Effector memory CD8-positive, alpha-beta T cell (primary cell): ENCODE results near the gene TMEM187.

Source experiments
- ATAC-seq: fragments of 150-1000 bp; cut with Tn5 transposase; replicated peaks from 2 replicates; pipeline ENCODE4 v1.10.0; 2021; ENCODE audit warnings: mild to moderate bottlenecking, moderate library complexity
- DNase-seq, 3 experiments: peaks; one replicate each; pipeline ENCODE4 v3.0.0; 2021
- H3K27ac Mint-ChIP-seq, 2 donors: one replicate each; pipeline ENCODE4 v1.8.0; 2022; ENCODE audit warnings: mild to moderate bottlenecking in 2 of 2, mixed read lengths in 2 of 2, moderate library complexity in 2 of 2
- H3K27me3 Mint-ChIP-seq, 2 donors: one replicate each; pipeline ENCODE4 v1.8.0; 2022; ENCODE audit warnings: mixed read lengths in 2 of 2
- H3K36me3 Mint-ChIP-seq: one replicate; pipeline ENCODE4 v1.8.0; 2022; ENCODE audit warnings: mild to moderate bottlenecking, moderate library complexity, mixed read lengths; ENCODE audit not compliant: insufficient read depth
- H3K4me1 Mint-ChIP-seq, 2 donors: one replicate each; pipeline ENCODE4 v1.8.0; 2022; ENCODE audit warnings: low read depth in 2 of 2, mixed read lengths in 2 of 2
- H3K4me3 Mint-ChIP-seq, 2 donors: one replicate each; pipeline ENCODE4 v1.8.0; 2022; ENCODE audit warnings: mild to moderate bottlenecking in 2 of 2, mixed read lengths in 2 of 2, moderate library complexity in 2 of 2
- H3K9me3 Mint-ChIP-seq, 2 donors: one replicate each; pipeline ENCODE4 v1.8.0; 2022; ENCODE audit warnings: mixed read lengths in 2 of 2

Gene TMEM187

GRCh38 chrX:153995504-153995903, 22.9 kb downstream of the TMEM187 start:
- no peak overlapping the region for H3K27ac Mint-ChIP-seq
- peaks cover 2 to 4% of the 10 kb centered on the region in 2 donors for H3K4me1 Mint-ChIP-seq
- ATAC-seq, result no peak
- H3K27me3 Mint-ChIP-seq, result no peaks in the 10 kb centered on the region
- H3K36me3 Mint-ChIP-seq, result no peaks in the 10 kb centered on the region
- H3K4me3 Mint-ChIP-seq, result no peak overlapping the region
- DNase-seq, result no peak
- H3K9me3 Mint-ChIP-seq, result no peaks in the 10 kb centered on the region

GRCh38 chrX:153999359-154000037, 26.9 kb downstream of the TMEM187 start:
- Mint-ChIP-seq H3K4me1 (peaks cover 11 to 18% of the 10 kb centered on the region in 2 donors), H3K9me3 (no peaks in the 10 kb centered on the region), H3K4me3 (no peak overlapping the region), H3K27me3 (no peaks in the 10 kb centered on the region), H3K36me3 (peaks cover 2% of the 10 kb centered on the region), H3K27ac (no peak overlapping the region)
- ATAC-seq (no peak), DNase-seq (no peak)

GRCh38 chrX:154000051-154000450, 27.5 kb downstream of the TMEM187 start:
- DNase-seq (no peak), ATAC-seq (no peak)
- H3K4me1 Mint-ChIP-seq, result peaks cover 11 to 18% of the 10 kb centered on the region in 2 donors
- peaks cover 2% of the 10 kb centered on the region for H3K36me3 Mint-ChIP-seq
- no peaks in the 10 kb centered on the region for H3K9me3 Mint-ChIP-seq
- H3K27me3 Mint-ChIP-seq, result no peaks in the 10 kb centered on the region
- H3K27ac Mint-ChIP-seq, result no peak overlapping the region
- H3K4me3 Mint-ChIP-seq, result no peak overlapping the region

GRCh38 chrX:154002215-154002719, 29.7 kb downstream of the TMEM187 start:
- ATAC-seq, result peak; percentile 95
- Mint-ChIP-seq H3K9me3 (no peaks in the 10 kb centered on the region), H3K27me3 (no peaks in the 10 kb centered on the region), H3K4me1 (peaks cover 11 to 18% of the 10 kb centered on the region in 2 donors), H3K27ac (peak overlapping the region; percentile 59 to 90), H3K4me3 (peak overlapping the region; percentile 77 to 81), H3K36me3 (peaks cover 2% of the 10 kb centered on the region)
- DNase-seq, result peak; percentile 38 to 51 (median 48)

- Mint-ChIP-seq H3K9me3 (no peaks in the 10 kb centered on the region), H3K27me3 (no peaks in the 10 kb centered on the region), H3K27ac (peak overlapping the region in 1 of 2 donors; percentile 66), H3K36me3 (peaks cover 16% of the 10 kb centered on the region), H3K4me1 (peaks cover 14 to 18% of the 10 kb centered on the region in 2 donors), H3K4me3 (no peak overlapping the region)
- DNase-seq (no peak), ATAC-seq (no peak)
These were observed 31.8 kb downstream of the TMEM187 start for GRCh38 chrX:154004315-154004714.

- Mint-ChIP-seq H3K27me3 (no peaks in the 10 kb centered on the region), H3K9me3 (no peaks in the 10 kb centered on the region), H3K4me3 (no peak overlapping the region), H3K4me1 (peaks cover 13 to 14% of the 10 kb centered on the region in 2 donors), H3K27ac (no peak overlapping the region), H3K36me3 (peaks cover 25% of the 10 kb centered on the region)
- ATAC-seq, result no peak
- DNase-seq, result no peak
These were observed 34.4 kb downstream of the TMEM187 start for GRCh38 chrX:154006947-154007346.

GRCh38 chrX:154008521-154008920, 36.0 kb downstream of the TMEM187 start:
- no peak overlapping the region for H3K4me3 Mint-ChIP-seq
- peak overlapping the region in 1 of 2 donors; percentile 23 for H3K27ac Mint-ChIP-seq

GRCh38 chrX:154010330-154011087, 38.0 kb downstream of the TMEM187 start:
- ATAC-seq (no peak), DNase-seq (no peak)
- Mint-ChIP-seq H3K4me3 (no peak overlapping the region), H3K36me3 (peaks cover 43% of the 10 kb centered on the region), H3K9me3 (no peaks in the 10 kb centered on the region), H3K27ac (no peak overlapping the region), H3K4me1 (peaks cover 9 to 12% of the 10 kb centered on the region in 2 donors), H3K27me3 (no peaks in the 10 kb centered on the region)

More at GRCh38 chrX:154008521-154008920, 36.0 kb downstream of the TMEM187 start:
- peaks cover 30% of the 10 kb centered on the region for H3K36me3 Mint-ChIP-seq
- H3K9me3 Mint-ChIP-seq, result no peaks in the 10 kb centered on the region
- H3K27me3 Mint-ChIP-seq, result no peaks in the 10 kb centered on the region
- no peak for ATAC-seq
- no peak for DNase-seq
- H3K4me1 Mint-ChIP-seq, result peaks cover 3 to 4% of the 10 kb centered on the region in 2 donors

- H3K27ac Mint-ChIP-seq, result peak overlapping the region in 1 of 2 donors; percentile 38
- no peaks in the 10 kb centered on the region for H3K9me3 Mint-ChIP-seq
- peaks cover 50% of the 10 kb centered on the region for H3K36me3 Mint-ChIP-seq
- DNase-seq, result no peak
- no peak overlapping the region for H3K4me3 Mint-ChIP-seq
- peaks cover 12 to 14% of the 10 kb centered on the region in 2 donors for H3K4me1 Mint-ChIP-seq
- no peak for ATAC-seq
- no peaks in the 10 kb centered on the region for H3K27me3 Mint-ChIP-seq
These were observed 39.1 kb downstream of the TMEM187 start for GRCh38 chrX:154011376-154012335.

- Mint-ChIP-seq H3K4me3 (no peak overlapping the region), H3K27me3 (no peaks in the 10 kb centered on the region), H3K9me3 (no peaks in the 10 kb centered on the region), H3K4me1 (peaks cover 12 to 14% of the 10 kb centered on the region in 2 donors), H3K36me3 (peaks cover 56% of the 10 kb centered on the region), H3K27ac (peak overlapping the region in 1 of 2 donors; percentile 67)
- no peak for ATAC-seq
- DNase-seq, result no peak
These were observed 39.9 kb downstream of the TMEM187 start for GRCh38 chrX:154012336-154012991.

- Mint-ChIP-seq H3K9me3 (no peaks in the 10 kb centered on the region), H3K4me3 (no peak overlapping the region), H3K36me3 (peaks cover 56% of the 10 kb centered on the region), H3K27me3 (no peaks in the 10 kb centered on the region), H3K27ac (peak overlapping the region in 1 of 2 donors; percentile 67), H3K4me1 (peaks cover 9 to 14% of the 10 kb centered on the region in 2 donors)
- no peak for ATAC-seq
- no peak for DNase-seq
These were observed 40.5 kb downstream of the TMEM187 start for GRCh38 chrX:154013001-154013421.

- H3K4me1 Mint-ChIP-seq, result peaks cover 13 to 18% of the 10 kb centered on the region in 2 donors
- peak; percentile 18 to 40 (median 32) for DNase-seq
- peaks cover 59% of the 10 kb centered on the region for H3K36me3 Mint-ChIP-seq
- H3K9me3 Mint-ChIP-seq, result no peaks in the 10 kb centered on the region
- ATAC-seq, result peak; percentile 83
- no peaks in the 10 kb centered on the region for H3K27me3 Mint-ChIP-seq
- no peak overlapping the region for H3K4me3 Mint-ChIP-seq
- peak overlapping the region in 1 of 2 donors; percentile 67 for H3K27ac Mint-ChIP-seq
These were observed 41.2 kb downstream of the TMEM187 start for GRCh38 chrX:154013614-154014360.
